LNCaP clone FGC (cell line): ENCODE results near the gene NRXN2.

ENCODE experiments used
- DNase-seq: peaks from one replicate; pipeline ENCODE4 v3.0.0-alpha.2; 2011; ENCODE audit warnings: low read depth
- H3K4me3 ChIP-seq: 2 replicates; pipeline ENCODE4 v1.5.1; 2011; ENCODE audit warnings: mild to moderate bottlenecking, low read depth, low read length, control low read depth
- TF ChIP-seq, protein P1 (sequence below): IDR thresholded peaks from 2 replicates; pipeline ENCODE4 v1.5.1; 2012; ENCODE audit warnings: mild to moderate bottlenecking; ENCODE audit not compliant: control insufficient read depth, insufficient read depth; ENCODE audit errors: extremely low read depth

NRXN2 gene

DNA sequence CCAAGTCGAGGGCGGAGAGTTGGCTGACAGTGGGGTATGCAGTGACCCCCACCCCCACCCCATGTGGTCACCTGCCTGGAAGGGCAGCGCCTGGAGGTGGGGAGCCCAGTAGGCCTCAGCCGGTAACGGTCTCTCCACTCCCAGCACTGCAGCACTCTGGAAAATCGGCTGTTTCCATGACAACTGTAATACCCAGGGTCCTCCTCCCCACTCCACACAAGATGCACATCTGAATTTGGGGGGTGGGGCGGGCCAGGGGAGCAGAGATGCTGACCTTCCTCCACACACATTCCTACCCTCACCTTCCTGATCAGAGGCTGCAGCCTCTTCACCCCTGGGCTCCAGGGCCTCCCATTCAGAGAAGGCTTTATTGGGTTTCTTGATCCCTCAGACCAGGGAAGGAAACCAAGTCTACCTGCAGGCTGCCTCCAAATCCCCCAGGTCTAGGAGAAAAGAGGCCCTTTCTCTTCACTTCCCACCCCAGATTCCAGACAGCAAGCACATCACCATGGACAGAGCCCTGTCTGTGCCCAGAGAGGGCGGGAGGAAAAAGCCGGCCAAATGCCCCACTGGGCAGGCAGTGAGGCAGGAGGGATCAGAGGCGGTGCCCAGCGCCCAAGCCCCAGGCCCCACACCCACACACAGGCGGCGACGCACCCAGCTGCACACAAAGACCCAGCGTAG, 85.5 kb downstream of the NRXN2 start:
- no peak for DNase-seq
- H3K4me3 ChIP-seq: no peak overlapping the region
- TF ChIP-seq, protein P1, sequence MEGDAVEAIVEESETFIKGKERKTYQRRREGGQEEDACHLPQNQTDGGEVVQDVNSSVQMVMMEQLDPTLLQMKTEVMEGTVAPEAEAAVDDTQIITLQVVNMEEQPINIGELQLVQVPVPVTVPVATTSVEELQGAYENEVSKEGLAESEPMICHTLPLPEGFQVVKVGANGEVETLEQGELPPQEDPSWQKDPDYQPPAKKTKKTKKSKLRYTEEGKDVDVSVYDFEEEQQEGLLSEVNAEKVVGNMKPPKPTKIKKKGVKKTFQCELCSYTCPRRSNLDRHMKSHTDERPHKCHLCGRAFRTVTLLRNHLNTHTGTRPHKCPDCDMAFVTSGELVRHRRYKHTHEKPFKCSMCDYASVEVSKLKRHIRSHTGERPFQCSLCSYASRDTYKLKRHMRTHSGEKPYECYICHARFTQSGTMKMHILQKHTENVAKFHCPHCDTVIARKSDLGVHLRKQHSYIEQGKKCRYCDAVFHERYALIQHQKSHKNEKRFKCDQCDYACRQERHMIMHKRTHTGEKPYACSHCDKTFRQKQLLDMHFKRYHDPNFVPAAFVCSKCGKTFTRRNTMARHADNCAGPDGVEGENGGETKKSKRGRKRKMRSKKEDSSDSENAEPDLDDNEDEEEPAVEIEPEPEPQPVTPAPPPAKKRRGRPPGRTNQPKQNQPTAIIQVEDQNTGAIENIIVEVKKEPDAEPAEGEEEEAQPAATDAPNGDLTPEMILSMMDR: no peak

DNA sequence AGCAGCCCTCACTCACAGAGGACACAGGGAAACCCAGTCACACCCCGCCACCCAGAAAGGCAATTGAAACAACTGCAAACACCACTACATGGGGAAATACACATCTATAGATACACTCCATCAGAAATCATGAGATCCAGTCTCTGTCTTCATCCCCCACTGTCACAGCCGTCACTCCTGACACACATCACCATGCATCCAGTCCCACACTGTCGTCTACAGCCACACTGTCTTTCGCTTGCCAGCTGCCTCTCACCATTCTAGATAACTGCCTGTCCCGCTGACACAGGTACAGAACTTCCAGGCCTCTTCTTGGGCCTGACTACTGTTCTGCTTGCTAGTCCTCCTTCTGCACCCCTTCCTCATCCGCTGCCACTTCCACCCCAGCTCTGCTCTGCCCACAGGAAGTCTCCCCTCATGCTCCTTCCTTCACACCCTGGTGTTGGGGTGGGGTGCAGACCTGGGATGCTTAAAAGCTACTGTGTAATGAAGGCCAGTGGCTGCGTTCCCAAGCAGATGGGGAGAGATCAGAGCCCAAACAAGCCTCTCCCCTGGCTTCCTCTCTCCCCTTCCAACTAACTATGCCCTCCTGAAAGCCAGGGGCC, 89.3 kb downstream of the NRXN2 start:
- TF ChIP-seq, protein P1: no peak
- no peak for DNase-seq
- no peak overlapping the region for H3K4me3 ChIP-seq

DNA sequence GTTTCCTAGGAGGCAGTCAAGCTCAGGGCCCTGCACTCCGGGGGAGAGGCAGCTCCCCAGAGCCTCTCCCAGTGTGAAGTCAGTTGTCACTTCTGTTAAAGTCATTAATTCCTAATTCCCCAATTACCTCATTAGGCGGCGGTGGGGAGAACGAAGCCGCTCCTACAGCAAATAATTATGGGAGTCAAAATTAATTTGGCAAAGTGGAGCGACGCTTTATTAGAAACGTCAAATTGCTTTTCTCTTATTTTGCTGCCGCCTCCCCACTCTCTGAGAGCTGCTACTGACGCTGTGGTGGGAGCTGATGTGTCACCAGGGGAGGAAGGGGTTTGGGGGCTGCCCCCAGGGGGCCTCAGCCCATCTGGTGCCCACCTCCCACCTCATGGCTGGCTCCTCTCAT, 90.3 kb downstream of the NRXN2 start:
- TF ChIP-seq, protein P1: no peak
- DNase-seq: no peak
- no peak overlapping the region for H3K4me3 ChIP-seq

DNA sequence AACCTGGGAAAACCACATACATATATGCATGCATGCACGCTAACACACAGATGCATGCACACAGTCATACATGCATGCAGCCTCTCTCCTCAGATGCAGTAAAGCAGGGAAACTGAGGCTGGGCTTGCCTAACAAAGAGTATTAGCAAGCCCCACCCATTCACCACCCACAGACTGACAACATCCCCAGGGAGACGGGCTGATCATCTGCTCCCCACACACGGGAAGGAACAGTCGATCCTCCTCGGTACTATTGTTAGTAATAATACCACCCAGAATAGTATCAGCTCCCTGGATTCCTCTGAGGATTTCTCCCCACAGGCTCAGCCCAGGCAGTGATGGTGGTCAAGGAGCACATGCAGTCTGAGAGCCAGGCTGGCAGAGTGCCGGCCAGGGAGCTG, 90.8 kb downstream of the NRXN2 start:
- DNase-seq: no peak
- TF ChIP-seq, protein P1: no peak

DNA sequence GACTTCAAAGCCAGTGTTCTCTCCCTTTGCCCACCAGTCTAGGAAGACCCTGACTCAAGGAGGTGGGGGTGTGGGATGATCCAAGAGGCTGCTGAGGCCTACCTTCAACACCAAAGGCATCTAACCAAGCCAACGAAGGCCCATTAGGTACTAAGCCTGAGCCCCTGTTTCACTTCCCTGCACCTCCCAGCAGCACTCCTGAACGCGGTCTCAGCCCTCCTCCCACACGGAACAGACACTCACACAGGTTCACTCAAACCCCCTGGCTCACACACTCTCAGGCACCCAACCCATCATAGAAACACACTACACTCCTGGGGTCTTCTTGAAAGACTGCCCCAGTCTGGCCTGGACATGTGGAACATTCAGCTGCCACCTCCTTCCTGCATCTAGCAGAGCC, 91.3 kb downstream of the NRXN2 start:
- H3K4me3 ChIP-seq: no peak overlapping the region
- DNase-seq: no peak
- TF ChIP-seq, protein P1: no peak

More for the DNA sequence above, 90.8 kb downstream of the NRXN2 start:
- no peak overlapping the region for H3K4me3 ChIP-seq

DNA sequence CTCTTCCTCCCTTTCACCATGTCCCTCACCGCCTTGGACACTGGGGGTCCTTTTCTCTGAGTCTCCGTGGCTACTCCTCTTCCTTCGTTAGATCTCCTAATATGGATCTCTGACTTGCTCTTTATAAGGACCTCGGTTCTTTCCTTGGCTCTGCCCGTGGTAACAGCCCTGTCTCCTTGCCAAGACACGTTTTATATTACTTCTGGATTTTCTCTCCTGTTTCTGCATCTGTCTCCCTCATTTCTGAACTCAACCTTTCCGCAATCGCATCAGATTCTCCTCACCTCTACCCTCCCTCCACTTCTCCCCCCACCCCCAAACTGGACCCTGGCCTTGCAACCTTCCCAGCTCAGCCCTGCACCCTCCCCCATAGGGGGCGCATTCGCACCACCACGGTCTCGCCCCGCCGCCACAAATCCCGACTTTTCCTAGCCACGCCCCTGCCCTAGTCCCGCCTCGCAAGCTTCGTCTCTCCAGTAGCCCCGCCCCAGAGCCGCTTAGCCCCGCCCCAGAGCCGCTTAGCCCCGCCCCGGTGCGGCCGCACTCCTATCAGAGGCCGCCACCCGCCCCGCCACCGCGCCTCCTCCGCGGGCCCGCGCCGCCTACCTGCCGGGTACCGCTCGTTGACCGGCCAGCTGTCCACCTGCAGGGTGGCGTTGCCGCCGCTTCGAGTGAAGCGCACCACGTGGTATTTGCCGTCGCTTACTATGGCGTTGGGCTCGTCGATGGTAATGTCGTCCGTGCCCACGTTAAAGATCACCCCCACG, 93.0 kb downstream of the NRXN2 start:
- no peak for DNase-seq
- no peak overlapping the region for H3K4me3 ChIP-seq
- TF ChIP-seq, protein P1: no peak
